A204.1 (cell line): Measurements from ENCODE around the gene MTHFD2L.
"Not testable (repeated sequence)": the region's sequence is repeated elsewhere in the genome, so short reads cannot be mapped to it uniquely, and the experiment has no call there.

ENCODE experiments used
- FAIRE-seq: peaks from 2 replicates; lab custom pipeline; 2012; peaks lifted over from hg19 to GRCh38; lab: Jason Lieb, UNC

MTHFD2L gene

DNA sequence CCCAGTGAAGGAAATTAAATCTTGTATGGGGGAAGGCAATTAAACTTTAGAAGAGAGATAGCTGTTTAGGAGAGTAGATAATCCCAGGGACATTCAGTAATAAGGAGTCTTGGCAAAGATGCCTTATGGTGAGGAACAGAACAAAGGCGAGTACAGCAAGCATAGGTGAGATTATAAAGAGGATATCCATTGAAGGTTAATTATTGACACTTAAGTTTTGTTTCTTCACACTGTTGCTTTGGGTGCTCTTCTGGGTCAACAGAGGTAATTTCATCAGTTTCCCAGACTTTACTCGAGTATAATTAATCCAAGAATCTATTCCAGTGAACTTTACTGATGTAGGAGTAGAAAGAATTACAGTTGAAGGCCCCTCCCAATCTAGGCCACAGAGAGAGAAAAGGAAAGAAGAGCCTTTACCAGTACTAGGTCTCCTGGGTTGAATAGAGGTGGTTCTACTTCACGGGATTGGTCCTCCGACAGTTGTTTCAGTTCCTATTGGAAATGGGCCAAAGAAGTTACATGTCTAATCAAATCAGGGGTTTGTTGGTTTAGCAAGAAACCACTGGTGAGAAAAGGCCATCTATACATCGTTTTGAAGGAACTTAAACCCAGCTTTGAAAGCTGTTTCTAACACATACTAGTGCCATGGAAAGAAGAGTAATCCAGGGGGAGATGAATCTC is 177.6 kb downstream of the MTHFD2L start:
- FAIRE-seq = no peak

DNA sequence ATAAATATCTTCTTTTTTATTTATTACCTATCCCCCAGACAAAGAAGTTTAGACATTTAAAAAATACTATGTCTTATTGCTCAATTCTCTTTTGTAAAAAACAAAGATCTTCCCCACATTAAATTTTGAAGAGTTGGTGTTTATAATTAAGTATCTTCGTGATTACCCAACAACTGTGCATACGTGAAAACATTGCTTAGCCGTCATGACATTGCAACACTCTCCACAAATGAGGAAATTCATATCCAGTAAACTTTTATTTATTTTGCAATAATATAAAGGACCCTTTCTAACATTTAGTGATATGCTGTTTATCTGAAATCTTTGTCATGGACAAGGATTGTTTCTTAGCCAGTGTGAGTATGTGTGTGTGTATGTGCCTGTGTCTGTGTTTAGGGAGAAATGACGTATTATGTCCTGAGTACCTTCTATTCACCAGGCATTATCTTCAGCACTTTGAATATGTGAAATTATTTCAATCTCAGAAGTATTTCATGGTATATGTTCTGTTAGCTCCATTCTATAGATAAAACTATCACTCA is 180.9 kb downstream of the MTHFD2L start:
- no peak for FAIRE-seq

DNA sequence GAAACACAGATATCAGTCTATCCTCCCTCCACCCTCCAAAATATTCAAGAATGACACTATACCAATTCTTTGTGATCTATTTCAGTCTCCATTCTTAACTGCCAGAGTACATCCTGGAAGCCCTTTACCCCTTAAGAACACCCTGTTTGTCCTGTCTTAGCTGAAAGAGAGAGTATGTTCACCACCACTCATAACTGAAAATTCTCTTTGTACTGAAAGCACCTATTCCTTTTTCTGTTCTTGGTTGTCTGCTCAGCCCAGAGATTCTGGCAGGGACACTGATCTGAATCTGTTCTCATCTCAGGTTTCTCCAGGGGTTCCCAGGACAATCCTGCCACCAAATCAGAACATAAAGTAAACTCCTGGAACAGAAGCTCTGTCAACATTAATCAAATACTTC is 181.6 kb downstream of the MTHFD2L start:
- no peak for FAIRE-seq

DNA sequence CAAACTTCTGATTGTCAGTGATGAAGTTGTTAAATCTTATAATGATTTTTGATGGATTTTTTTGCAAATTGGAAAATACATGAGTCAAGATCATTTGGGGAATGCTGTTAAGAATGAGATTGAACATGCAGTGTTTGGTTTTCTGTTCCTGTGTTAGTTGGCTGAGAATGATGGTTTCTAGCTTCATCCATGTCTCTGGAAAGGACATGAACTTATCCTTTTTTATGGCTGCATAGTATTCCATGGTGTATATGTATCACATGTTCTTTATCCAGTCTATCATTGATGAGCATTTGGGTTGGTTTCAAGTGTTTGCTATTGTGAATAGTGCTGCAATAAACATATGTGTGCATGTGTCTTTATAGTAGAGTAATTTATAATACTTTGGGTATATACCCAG is 182.5 kb downstream of the MTHFD2L start:
- FAIRE-seq = not testable (repeated sequence)

DNA sequence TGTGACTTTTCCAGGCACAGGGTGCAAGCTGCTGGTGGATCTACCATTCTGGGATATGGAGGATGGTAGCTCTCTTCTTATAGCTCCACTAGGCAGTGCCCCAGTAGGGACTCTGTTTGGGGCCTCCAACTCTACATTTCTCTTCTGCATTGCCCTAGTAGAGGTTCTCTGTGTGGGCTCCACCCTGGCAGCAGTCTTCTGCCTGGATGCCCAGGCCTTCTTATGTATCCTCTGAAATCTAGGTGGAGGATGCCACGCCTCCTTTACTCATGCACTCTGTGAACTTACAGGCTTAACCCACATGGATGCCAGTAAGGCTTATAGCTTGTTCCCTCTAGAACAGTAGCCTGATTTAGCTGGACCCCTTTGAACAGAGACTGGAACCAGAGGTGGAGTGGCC is 186.1 kb downstream of the MTHFD2L start:
- no peak for FAIRE-seq
